WI38 (cell line): ENCODE data around the gene ALK.

Experiments used
- H3K4me3 ChIP-seq: 2 replicates; pipeline ENCODE4 v1.5.1; 2011; ENCODE audit warnings: low read depth, mild to moderate bottlenecking, control low read depth, low read length
- TF ChIP-seq, protein P1 (sequence below): IDR thresholded peaks from 2 replicates; pipeline ENCODE4 v1.5.1; 2012; ENCODE audit warnings: low read depth, mild to moderate bottlenecking, control low read depth, low read length

Gene ALK

DNA sequence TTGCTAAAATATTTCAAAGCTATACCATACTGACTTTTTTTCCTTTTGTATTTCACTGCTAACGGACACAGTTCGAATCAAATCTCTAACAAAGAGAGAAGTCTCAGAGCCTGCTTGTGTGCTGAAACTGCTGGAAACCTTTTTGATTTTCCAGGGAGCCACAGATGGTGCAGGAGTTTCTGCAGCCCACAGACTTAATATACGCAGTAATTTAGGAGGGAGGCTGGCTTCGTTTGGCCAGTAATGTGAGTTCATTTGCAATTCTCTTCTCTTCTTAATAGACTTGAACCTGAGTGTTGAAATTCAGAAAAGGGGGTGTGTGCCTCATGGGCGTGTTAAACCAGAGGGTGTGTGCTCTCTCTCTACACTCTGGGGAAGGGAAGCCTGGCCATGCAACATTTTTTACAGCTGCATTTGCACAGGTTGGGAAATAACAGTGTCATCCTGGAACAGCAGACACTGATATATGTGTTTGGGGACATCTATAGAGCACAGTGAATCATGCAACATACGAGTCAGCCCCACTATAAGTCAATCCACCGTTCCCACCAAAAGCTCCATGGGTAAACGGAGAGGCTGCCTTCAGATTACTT, 473.2 kb downstream of the ALK start:
- TF ChIP-seq, protein P1, sequence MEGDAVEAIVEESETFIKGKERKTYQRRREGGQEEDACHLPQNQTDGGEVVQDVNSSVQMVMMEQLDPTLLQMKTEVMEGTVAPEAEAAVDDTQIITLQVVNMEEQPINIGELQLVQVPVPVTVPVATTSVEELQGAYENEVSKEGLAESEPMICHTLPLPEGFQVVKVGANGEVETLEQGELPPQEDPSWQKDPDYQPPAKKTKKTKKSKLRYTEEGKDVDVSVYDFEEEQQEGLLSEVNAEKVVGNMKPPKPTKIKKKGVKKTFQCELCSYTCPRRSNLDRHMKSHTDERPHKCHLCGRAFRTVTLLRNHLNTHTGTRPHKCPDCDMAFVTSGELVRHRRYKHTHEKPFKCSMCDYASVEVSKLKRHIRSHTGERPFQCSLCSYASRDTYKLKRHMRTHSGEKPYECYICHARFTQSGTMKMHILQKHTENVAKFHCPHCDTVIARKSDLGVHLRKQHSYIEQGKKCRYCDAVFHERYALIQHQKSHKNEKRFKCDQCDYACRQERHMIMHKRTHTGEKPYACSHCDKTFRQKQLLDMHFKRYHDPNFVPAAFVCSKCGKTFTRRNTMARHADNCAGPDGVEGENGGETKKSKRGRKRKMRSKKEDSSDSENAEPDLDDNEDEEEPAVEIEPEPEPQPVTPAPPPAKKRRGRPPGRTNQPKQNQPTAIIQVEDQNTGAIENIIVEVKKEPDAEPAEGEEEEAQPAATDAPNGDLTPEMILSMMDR: no peak
- H3K4me3 ChIP-seq: no peak overlapping the region

DNA sequence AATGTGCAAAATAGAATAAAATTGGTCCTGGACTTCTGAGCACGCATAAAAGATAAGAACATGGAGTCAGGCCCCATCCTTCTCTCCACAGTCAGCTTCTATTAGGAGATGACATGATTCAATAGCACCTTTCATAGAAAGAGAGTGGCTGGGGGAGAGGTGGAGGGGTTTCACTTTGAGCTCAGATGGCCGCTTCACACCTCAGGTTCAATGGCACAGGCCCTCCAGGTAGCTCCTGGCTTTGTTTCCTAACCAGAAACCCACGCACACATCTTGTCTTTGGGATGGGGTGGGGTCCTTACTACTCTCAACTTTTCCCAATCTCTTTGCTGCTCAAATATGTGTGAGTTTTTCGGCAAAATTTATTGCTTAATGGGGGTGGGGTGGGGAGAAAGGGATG, 473.9 kb downstream of the ALK start:
- H3K4me3 ChIP-seq: no peak overlapping the region
- TF ChIP-seq, protein P1: no peak

DNA sequence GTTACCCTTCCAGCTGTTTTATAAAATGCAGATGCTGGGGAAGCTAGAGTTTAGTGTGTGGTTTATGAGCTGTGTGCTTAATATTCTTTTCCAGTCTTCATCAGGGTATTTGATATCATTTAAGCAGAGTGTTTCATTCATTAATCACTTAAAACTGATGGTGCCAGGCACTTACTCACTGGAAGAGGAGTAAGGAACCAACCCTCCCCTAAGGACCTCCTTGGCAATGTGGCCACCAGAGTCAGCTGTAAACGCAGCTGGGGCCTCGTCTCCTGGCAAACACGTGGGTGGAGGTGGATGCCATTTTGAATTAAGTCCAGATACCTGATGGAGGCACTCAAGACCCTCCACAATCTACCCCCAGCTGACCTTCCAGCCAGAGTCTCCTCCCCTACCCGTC, 474.5 kb downstream of the ALK start:
- H3K4me3 ChIP-seq: no peak overlapping the region
- TF ChIP-seq, protein P1: no peak

DNA sequence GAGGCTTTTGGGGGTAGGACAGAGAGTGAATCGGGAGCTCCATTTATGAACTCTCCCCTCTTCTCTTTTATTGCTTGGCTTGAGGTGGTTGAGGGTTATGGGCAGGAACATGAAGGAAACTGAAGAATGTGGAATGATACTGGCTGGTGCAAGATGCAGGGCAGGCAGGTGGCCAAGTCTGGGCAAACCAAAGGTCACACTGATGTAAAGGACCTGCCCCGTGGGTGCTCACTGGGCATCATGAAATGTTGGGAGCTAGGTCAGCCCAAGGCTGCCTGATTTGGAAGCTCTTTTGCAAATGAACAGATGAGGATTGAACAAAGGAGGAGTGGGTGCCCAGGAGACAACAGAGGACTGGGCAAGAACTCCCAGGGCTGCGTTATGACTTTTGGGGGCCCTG, 477.2 kb downstream of the ALK start:
- H3K4me3 ChIP-seq: no peak overlapping the region
- TF ChIP-seq, protein P1: no peak

DNA sequence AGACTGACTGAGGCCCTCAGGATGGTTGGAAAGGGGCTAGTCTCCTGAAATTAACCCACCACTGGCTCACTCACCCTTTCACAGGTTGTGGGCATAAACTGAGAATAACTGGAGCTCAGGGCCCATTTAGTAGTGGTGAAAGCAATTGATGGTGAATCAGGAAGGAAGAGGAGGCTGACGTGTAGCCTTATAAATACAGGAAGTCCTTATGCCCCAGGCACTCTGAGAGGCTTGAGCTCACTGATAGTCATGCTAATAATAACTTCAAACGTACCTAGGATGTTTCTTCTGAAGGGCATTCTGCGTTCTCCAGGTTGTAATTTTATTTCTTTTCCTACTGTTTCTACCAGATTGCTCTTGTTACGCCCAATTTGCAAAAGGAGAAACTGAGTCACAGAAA, 477.8 kb downstream of the ALK start:
- no peak overlapping the region for H3K4me3 ChIP-seq
- TF ChIP-seq, protein P1: no peak

DNA sequence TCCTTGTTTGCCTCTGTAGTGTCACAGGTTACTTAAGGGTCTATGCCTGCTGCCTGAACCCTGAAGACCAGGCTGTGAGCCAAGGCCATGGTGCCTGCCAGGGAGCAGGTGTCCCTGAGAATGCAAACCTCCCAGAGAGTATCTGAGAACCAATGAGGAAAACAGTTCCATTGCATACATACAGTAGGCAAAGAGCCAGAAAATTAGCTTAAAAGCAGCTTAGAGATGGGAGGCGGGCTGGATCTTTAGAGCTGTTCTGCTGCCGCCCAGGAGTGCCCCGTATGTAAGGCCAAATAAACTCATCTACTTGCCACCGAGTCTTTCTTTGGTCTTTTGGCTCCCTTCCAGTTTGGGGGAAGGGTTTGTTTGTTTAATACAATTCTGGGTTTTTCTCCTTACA, 478.2 kb downstream of the ALK start:
- H3K4me3 ChIP-seq: no peak overlapping the region
- TF ChIP-seq, protein P1: no peak

DNA sequence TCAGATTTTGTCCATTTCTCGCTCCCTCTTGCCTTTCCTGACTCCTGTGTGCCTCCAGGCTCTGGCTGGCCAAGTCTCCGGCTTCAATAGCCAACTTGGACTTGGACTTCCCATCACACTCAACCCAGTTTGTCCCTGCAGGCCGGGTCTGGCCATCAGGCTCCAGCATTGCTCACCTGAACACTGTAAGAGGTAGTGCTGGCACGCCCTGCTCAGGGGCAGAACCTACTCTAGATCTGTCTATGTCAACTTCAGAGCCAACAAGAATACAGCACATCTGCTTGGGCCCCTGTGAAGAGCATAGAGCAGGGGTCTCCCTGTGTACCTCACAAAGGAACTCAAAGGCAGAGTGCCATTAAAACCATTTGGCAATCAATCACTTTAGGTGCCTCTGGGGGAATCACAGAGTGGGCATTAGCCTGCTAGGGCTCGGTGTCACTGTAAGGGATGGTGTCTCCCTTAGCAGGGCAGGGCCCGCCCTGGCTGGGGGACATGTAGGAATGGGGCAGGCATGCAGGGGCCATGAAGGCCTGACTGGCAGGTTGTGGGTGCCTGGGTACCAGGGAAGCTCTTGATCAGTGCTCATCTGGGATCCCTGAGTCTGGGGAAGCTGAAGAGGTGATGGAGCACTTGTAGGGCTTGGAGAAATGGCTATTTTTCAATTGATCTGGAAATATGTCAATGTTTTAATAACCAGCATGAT, 480.3 kb downstream of the ALK start:
- H3K4me3 ChIP-seq: no peak overlapping the region
- TF ChIP-seq, protein P1: no peak
